OCI-LY1 (cell line): Measurements from ENCODE around the gene SLC12A6.
"Not testable (repeated sequence)": the region's sequence is repeated elsewhere in the genome, so short reads cannot be mapped to it uniquely, and the experiment has no call there.

ENCODE experiments used
- H2AFZ ChIP-seq: fragments of 200-600 bp; sonication (generic), shearing (Covaris generic); 2 replicates; pipeline ENCODE4 v1.6.0; 2014; ENCODE audit warnings: antibody characterized with exemption, mild to moderate bottlenecking, low read length
- H3F3A ChIP-seq: fragments of 200-600 bp; sonication (generic), shearing (Covaris generic); 2 replicates; pipeline ENCODE4 v1.6.0; 2014; ENCODE audit warnings: mild to moderate bottlenecking, antibody characterized with exemption, low read length, moderate library complexity; ENCODE audit not compliant: insufficient read depth
- H3K27ac ChIP-seq: fragments of 200-600 bp; sonication (generic); 2 replicates; pipeline ENCODE4 v1.5.1; 2014; ENCODE audit warnings: low read length, mixed run types, mild to moderate bottlenecking, low read depth; ENCODE audit not compliant: poor library complexity, severe bottlenecking
- H3K27me3 ChIP-seq: fragments of 200-600 bp; sonication (generic); 2 replicates; pipeline ENCODE4 v1.6.0; 2014; ENCODE audit warnings: antibody characterized with exemption, mild to moderate bottlenecking, low read length, moderate library complexity; ENCODE audit not compliant: insufficient read depth
- H3K36me3 ChIP-seq: fragments of 200-600 bp; sonication (generic); 2 replicates; pipeline ENCODE4 v1.6.1; 2014; ENCODE audit warnings: mild to moderate bottlenecking, antibody characterized with exemption, low read length, moderate library complexity, mixed read lengths; ENCODE audit not compliant: insufficient read depth
- H3K4me1 ChIP-seq: fragments of 200-600 bp; sonication (generic); 2 replicates; pipeline ENCODE4 v1.5.1; 2014; ENCODE audit warnings: mild to moderate bottlenecking, low read length, moderate library complexity; ENCODE audit not compliant: insufficient read depth, severe bottlenecking
- H3K4me2 ChIP-seq: fragments of 200-600 bp; sonication (generic), shearing (Covaris generic); 2 replicates; pipeline ENCODE4 v1.6.1; 2014; ENCODE audit warnings: low read length
- H3K4me3 ChIP-seq: fragments of 200-600 bp; sonication (generic); 2 replicates; pipeline ENCODE4 v1.5.1; 2014; ENCODE audit warnings: low read length, low read depth, mild to moderate bottlenecking, mixed read lengths; ENCODE audit not compliant: poor library complexity, severe bottlenecking
- H3K79me2 ChIP-seq: fragments of 200-600 bp; shearing (Covaris generic); 2 replicates; pipeline ENCODE4 v1.6.1; 2016; ENCODE audit warnings: mixed run types, low read length, mixed read lengths; ENCODE audit not compliant: insufficient read depth
- H3K9ac ChIP-seq: fragments of 200-600 bp; sonication (generic), shearing (Covaris generic); 2 replicates; pipeline ENCODE4 v1.6.1; 2014; ENCODE audit warnings: mild to moderate bottlenecking, low read length, mixed read lengths
- H3K9me2 ChIP-seq: fragments of 200-600 bp; sonication (generic), shearing (Covaris generic); 2 replicates; pipeline ENCODE4 v1.6.1; 2014; ENCODE audit warnings: low read depth, mild to moderate bottlenecking, low read length, mixed read lengths
- H3K9me3 ChIP-seq: fragments of 200-600 bp; shearing (Covaris generic); 2 replicates; pipeline ENCODE4 v1.6.1; 2014; ENCODE audit warnings: low read length, mixed read lengths
- H4K20me1 ChIP-seq: fragments of 200-600 bp; sonication (generic), shearing (Covaris generic); 2 replicates; pipeline ENCODE4 v1.6.0; 2016; ENCODE audit warnings: mild to moderate bottlenecking, low read length; ENCODE audit not compliant: insufficient read depth
- EZH2 ChIP-seq: fragments of 200-600 bp; sonication (generic), shearing (Covaris generic); IDR thresholded peaks from 2 replicates; pipeline ENCODE4 v1.8.0; 2017; ENCODE audit warnings: borderline replicate concordance, mixed run types, mild to moderate bottlenecking, antibody characterized with exemption, low read length, moderate library complexity, mixed read lengths
- TF ChIP-seq, protein P1 (sequence below): fragments of 200-600 bp; sonication (generic), shearing (Covaris generic); IDR thresholded peaks from 2 replicates; pipeline ENCODE4 v1.5.1; 2017; ENCODE audit warnings: mild to moderate bottlenecking, antibody characterized with exemption, low read length, moderate library complexity, mixed read lengths

Gene SLC12A6

DNA sequence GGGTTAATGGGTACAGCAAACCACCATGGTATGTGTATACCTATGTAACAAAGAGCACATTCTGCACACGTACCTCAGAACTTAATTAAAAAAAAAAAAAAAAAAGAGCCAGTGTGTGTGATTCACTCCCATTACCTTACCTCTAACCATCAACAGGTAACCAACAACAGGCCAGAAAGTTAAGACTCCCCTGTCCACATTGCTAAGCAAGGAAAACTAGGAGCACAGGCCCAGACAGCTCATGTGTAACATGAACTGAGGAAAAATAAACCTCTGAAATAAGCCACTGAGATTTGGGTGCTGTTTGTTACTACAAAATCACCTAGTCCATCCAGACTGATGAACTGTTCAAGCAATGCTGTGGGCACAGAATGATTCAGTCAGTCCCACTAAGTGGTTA lies 133.6 kb downstream of the SLC12A6 start:
- no peaks in the 10 kb centered on the region for H3K9me2 ChIP-seq
- H3K9me3 ChIP-seq = 0 out of 2 replicates have a peak, but pooled peaks cover 3% of the 10 kb centered on the region
- H3K4me1 ChIP-seq = peaks cover 9% of the 10 kb centered on the region
- H3K9ac ChIP-seq = no peak overlapping the region
- no peak overlapping the region for H2AFZ ChIP-seq
- no peaks in the 10 kb centered on the region for H3K27me3 ChIP-seq
- H3K79me2 ChIP-seq = peaks cover 13% of the 10 kb centered on the region
- TF ChIP-seq, protein P1, sequence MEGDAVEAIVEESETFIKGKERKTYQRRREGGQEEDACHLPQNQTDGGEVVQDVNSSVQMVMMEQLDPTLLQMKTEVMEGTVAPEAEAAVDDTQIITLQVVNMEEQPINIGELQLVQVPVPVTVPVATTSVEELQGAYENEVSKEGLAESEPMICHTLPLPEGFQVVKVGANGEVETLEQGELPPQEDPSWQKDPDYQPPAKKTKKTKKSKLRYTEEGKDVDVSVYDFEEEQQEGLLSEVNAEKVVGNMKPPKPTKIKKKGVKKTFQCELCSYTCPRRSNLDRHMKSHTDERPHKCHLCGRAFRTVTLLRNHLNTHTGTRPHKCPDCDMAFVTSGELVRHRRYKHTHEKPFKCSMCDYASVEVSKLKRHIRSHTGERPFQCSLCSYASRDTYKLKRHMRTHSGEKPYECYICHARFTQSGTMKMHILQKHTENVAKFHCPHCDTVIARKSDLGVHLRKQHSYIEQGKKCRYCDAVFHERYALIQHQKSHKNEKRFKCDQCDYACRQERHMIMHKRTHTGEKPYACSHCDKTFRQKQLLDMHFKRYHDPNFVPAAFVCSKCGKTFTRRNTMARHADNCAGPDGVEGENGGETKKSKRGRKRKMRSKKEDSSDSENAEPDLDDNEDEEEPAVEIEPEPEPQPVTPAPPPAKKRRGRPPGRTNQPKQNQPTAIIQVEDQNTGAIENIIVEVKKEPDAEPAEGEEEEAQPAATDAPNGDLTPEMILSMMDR = no peak
- no peak for TF ChIP-seq EZH2
- no peaks in the 10 kb centered on the region for H4K20me1 ChIP-seq
- H3F3A ChIP-seq = no peaks in the 10 kb centered on the region
- peaks cover 5% of the 10 kb centered on the region; the same call in 1 of the 2 replicates for H3K36me3 ChIP-seq
- no peak overlapping the region for H3K27ac ChIP-seq
- H3K4me2 ChIP-seq = no peak overlapping the region
- H3K4me3 ChIP-seq = no peak overlapping the region

DNA sequence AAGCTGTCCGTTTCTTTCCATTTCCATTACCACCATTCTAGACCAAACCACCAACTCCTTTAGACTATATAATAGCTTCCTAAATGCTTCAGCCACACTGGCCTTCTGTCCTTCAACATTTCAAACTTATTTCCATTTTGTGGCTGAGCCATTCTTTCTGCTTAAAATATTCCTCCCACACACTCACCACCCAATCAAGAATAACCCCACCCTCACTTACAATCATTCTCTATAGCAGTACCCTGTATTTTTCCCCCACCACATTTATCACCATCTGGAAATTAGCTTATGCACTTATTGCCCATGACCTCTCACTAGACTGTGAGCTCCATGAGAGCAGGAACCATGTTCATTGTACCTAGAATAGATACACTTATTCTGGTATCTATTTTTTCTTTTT lies 134.3 kb downstream of the SLC12A6 start:
- Histone ChIP-seq H3K9me2 (no peaks in the 10 kb centered on the region), H3K9ac (no peak overlapping the region), H3K27me3 (no peaks in the 10 kb centered on the region), H3F3A (no peaks in the 10 kb centered on the region), H4K20me1 (no peaks in the 10 kb centered on the region), H3K36me3 (peaks cover 5% of the 10 kb centered on the region; the same call in 1 of the 2 replicates), H3K4me3 (no peak overlapping the region), H3K27ac (no peak overlapping the region), H3K9me3 (0 out of 2 replicates have a peak, but pooled peaks cover 3% of the 10 kb centered on the region), H3K4me1 (peaks cover 3% of the 10 kb centered on the region), H3K79me2 (peaks cover 7% of the 10 kb centered on the region; the same call in 1 of the 2 replicates), H2AFZ (no peak overlapping the region), H3K4me2 (no peak overlapping the region)
- TF ChIP-seq, protein P1 = no peak
- no peak for TF ChIP-seq EZH2

DNA sequence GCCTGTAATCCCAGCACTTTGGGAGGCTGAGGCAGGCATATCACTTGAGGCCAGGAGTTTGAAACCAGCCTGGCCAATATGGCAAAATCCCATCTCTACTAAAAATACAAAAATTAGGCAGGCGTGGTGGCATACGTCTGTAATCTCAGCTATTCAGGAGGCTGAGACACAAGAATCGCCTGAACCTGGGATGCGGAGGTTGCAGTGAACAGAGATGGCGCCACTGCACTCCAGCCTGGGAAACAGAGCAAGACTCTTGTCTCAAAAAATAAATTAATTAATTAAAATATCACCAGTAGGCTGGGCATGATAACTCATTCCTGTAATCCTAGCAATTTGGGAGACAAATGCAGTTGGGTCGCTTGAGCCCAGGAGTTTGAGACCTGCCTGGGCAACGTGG lies 144.3 kb downstream of the SLC12A6 start:
- not testable (repeated sequence) for H2AFZ ChIP-seq, H3K4me3 ChIP-seq, H3K9me2 ChIP-seq, H3K27me3 ChIP-seq, H3K9me3 ChIP-seq, H3K4me2 ChIP-seq, H3K36me3 ChIP-seq, H3F3A ChIP-seq, H3K4me1 ChIP-seq, H3K27ac ChIP-seq, H4K20me1 ChIP-seq, H3K9ac ChIP-seq
- peaks cover 18% of the 10 kb centered on the region; the same call in 1 of the 2 replicates for H3K79me2 ChIP-seq

DNA sequence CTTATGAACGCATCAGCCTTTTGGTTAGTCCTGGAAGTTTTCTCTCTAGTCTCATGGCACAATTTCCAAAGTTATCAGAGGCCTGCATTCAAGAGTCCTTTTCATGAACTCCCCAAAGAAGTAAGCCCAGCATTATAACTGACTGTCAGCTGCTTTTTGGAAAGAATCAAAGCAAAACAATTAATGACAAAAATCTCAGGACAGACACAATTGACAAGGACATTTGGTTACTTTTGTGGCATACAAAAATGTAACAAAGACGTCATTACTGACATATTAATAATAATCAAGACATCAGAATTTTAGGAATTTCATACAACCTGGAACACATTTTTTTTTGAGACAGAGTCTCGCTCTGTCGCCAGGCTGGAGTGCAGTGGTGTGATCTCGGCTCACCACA lies 148.9 kb downstream of the SLC12A6 start:
- no peak for TF ChIP-seq EZH2
- TF ChIP-seq, protein P1 = no peak
- Histone ChIP-seq H3K9me2 (no peaks in the 10 kb centered on the region), H2AFZ (no peak overlapping the region), H3K4me2 (no peak overlapping the region), H3K27ac (no peak overlapping the region), H3K79me2 (peaks cover 15% of the 10 kb centered on the region; the same call in 1 of the 2 replicates), H3F3A (no peaks in the 10 kb centered on the region), H3K36me3 (no peaks in the 10 kb centered on the region; the same call in 1 of the 2 replicates), H3K27me3 (no peaks in the 10 kb centered on the region), H3K4me3 (no peak overlapping the region), H3K4me1 (peaks cover 7% of the 10 kb centered on the region), H3K9me3 (peaks cover 4% of the 10 kb centered on the region; the same call in 1 of the 2 replicates), H3K9ac (no peak overlapping the region), H4K20me1 (no peaks in the 10 kb centered on the region)
